Hematopoietic multipotent progenitor cell treated with erythropoietin and hydrocortisone succinate and interleukin-3 and kit ligand, for 17 days (in vitro differentiated cells): ENCODE results near the gene JARID2.
A peak's percentile ranks its signal among the peaks of the same experiment; 100 is the strongest.
"Not testable (repeated sequence)": the region's sequence is repeated elsewhere in the genome, so short reads cannot be mapped to it uniquely, and the experiment has no call there.

Experiments used
- DNase-seq: peaks from one replicate; pipeline ENCODE4 v3.0.0-alpha.2; 2015; ENCODE audit warnings: low spot score

The JARID2 gene

DNA sequence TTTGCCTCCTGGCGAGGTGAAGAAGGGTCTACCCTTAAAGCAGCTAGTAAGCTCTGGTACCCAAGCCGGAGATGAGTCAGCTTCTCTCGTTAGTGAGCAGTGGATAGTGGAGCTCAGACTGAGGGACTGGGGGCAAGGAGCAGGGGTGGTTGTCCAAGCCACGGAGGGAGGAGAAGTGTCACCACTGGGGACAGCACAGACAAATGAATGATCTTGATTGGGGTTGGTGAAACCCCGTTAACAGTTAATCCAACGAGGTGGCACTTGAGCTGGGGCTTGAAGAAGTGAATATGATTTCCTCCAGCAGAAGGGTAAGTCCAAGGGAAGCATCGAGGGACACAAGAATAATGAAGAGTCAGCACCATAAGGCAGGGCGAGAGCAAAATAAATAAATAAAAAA, 43.0 kb downstream of the JARID2 start:
- DNase-seq = no peak

DNA sequence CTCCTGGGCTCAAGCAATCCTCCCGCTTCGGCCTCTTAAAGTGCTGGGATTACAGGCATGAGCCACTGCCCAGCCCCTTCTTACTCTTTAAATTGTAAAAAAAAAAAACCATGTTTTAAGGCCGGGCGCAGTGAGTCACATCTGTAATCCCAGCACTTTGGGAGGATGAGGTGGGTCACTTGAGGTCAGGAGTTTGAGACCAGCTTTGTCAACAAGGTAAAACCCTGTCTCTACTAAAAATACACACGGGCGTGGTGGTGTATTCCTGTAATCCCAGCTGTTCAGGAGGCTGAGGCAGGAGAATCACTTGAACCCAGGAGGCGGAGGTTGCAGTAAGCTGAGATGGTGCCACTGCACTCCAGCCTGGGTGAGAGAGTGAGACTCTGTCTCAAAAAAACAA, 43.6 kb downstream of the JARID2 start:
- not testable (repeated sequence) for DNase-seq

DNA sequence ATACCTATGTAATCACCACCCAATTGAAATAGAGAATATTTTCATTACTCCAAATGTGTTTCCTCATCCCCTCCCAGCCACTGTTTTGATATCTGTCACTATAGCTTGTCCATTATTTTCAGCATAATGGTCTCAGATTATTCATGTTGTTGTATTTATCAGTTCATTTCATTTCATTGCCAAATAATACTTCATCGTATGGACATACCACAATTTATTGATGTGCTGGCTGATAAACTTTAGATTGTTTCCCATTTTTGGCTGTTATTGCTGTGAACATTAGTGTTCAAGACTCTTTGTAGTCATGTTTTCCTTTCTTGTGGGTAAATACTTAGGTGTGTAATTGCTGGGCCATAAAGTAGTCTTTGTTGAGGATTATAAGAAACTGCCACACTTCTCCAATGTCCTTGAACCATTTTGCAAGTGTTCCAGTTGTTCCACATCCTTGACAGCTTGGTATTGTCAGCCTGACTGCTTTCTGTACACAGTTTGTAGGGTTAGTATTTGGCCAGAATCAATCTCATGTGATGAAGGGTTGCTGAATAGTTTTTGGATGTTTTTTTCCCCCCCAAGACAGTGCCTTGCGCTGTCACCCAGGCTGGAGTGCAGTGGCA, 44.3 kb downstream of the JARID2 start:
- no peak for DNase-seq

DNA sequence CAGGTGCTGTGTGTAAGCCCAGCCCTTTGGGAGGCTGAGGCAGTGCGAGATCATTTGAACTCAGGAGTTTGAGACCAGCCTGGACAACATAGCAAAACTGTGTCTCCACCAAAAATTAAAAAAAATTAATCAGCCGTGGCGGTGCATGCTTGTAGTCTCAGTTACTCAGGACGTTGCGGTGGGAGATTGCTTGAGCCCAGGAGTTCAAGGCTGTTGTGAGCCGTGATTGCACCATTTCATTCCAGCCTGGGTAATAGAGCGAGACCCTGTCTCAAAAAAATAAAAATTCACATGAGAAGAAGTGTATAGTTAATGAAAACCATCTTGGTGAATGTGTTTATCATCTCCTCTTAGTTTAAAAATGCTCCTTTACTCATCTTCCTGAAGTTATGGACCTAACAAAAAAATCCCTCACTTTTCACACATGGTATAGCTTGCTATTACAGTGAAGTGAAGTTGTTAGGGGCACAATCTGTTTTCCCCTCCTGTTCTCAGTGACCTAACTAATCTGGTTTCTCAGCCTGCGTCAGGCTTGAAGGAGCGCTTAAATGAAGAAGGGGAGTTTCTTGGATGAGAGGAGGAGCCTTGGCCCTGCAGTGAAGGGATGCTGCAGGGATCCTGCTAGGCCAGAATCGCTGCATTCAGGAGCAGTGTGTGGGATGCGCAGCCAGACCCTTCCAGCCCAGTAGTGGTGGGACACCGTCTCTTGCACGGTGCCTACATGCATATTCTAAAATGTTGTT, 45.3 kb downstream of the JARID2 start:
- no peak for DNase-seq

DNA sequence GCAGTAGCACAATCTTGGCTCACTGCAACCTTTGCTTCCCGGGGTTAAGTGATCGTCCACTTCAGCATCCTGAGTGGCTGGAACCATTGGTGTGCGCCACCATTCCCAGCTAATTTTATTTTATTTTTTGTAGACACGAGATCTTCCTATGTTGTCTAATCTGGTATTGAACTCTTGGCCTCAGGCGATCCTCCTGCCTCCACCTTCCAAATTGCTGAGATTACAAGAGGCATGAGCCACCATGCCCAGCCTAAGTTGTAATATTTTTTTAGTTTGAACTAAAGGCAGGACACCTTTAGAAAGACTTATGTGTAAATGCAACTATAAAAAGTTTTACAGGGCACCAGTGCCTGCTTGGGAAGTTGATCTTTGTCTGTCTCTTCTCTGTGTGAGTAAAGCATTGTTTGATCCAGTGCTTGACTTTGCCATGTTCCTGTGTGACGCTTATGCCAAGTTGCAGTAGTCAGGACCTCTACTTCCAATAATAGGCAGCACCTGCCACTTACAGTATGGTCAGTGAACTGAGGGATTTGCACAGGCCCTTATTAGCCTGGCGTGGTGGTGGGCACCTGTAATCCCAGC, 46.9 kb downstream of the JARID2 start:
- DNase-seq = no peak

DNA sequence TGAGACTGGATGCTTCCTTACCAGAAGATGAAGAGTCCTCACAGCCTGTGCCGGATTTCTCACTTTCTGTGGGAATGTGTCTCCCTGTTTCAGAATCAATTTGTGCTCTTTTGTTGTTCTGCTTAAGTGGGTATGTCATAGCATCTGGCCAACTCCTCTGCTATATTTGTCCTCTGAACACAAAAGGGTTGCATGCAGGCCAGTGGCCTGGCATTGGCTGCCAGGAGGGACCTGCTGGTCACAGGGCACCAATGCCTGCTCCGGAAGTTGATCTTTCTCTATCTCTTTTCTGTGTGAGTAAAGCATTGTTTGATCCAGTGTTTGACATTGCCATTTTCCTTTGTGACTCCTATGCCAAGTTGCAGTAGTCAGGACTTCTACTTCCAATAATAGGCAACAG, 47.8 kb downstream of the JARID2 start:
- DNase-seq = no peak

DNA sequence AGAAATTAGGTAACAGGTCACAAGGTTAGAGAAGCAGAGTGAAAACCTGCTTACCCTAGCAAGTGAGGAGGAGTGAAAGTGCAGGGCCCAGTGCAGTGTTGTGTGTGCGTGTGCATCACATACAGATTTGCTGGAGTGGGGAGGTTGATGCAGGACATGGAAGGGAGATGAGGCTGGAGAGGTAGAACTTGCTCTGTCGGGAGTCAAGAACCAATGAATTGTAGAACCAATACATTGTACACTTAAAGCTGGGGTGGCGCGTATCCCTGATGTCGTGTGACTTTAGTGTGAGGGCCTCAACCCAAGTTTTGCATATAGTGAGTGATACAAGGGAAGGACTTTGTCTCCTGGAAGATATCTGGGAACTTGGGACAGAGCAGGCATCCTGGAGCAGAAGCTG, 48.6 kb downstream of the JARID2 start:
- DNase-seq = no peak

DNA sequence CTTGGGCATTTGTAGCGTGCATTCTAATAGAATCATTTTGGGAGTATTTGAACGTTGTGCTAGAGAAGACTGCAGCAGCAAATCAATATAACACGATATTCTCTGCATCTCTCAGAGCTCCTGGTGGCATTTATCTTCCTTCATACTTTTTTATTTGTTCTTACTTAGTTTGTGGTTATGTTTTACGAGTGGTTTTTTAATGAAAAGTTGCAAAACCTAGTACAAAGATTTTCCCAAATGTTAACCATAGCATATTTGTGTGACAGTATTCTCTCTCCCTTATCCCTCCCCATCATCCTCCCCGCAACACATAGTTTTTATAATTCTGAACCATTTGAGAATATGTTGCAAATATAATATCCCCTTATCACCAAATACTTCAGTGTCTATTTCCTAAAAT, 50.4 kb downstream of the JARID2 start:
- no peak for DNase-seq

DNA sequence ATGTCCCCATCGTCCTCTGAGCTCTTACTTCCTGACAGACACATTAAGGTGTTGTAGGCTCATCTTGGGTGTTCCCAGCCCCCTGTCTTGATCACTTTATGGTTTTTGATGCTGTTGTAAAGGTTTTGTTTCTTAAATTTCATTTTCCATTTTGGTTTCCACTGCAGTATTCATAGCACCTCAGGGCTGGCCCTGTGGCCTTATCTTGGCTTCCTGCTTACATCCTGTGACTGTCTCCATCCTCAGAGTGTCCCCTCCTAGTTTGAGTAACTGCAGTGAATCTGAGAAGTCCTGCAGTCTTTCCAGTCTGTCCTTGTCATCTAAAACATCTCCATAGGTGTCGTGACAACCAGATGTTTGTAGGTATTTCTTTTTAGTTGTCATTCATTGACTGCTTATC, 50.9 kb downstream of the JARID2 start:
- DNase-seq = peak; percentile 49

DNA sequence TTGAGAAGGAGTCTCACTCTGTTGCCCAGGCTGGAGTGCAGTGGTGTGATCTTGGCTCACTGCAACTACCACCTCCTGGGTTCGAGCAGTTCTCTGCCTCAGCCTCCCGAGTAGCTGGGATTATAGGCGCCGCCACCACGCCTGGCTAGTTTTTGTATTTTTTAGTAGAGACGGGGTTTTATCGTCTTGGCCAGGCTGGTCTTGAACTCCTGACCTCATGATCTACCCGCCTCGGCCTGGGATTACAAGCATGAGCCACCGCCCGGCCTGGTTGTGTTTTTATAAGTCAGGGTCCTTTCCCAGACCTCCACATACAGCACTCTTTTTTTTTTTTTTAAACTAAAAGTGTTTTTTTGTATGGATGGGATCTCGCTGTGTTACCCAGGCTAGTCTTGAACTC, 51.3 kb downstream of the JARID2 start:
- DNase-seq = not testable (repeated sequence)

DNA sequence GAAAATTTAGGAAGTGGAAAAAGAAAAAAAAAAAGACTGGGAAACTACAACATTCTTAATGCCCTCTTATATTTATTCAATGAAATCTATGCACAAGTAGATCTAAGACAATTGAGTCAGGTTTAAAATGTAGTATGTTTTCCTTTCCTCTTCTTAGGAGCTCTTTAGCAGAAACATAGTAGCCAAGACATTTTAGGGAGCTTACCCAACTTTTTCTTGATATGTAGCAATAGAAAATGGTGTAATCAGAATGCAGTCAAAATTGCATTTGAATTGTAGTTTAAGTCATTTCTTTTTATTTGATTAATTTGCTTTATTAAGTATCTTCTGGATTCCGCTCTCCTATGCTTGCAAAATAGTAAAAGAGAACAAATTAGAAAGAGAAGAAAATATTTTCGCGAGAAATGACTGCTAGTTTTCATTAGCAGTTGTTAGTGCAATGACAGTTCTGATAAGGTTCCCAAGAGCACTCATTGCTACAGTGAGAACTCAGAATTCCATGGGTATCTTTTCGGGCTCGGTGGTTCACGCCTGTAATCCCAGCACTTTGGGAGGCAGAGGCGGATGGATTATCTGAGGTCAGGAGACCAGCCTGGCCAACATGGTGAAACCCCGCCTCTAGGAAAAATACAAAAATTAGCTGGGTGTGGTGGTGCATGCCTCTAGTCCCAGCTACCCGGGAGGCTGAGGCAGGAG, 52.2 kb downstream of the JARID2 start:
- no peak for DNase-seq

DNA sequence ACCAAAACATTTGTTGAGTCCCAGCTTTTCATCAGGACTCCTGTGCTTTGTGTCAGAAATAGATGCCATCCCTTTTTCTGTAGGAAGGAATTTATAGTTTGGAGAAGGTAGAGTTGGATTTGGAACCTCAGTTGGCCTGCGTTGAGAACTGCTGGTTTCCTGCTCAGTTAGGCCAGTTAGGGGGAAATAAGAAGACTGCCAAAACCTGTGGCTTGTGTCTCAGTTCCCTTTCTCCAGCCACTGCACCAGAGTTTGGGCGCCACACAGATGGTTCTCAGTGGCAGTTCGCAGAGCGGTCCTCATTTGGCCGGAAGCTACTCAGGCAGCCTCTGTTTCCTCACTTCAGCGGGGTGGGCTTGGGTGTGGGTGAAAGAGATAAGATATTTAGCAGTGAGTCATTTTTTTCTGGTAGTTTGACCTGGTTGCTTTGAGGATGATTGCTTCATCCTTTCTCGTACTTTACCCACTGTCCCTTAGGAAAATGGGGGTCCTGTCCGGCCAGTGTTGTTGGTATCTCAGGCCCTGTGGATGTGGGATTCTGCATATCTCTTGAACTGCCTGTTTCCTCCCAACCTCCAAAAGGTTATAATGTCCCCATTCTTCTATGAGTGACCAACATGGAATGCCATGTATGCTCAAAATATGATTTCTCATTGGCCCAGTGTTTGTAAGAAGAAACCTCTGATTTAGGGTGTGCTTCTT, 53.7 kb downstream of the JARID2 start:
- peak; percentile 77 for DNase-seq

DNA sequence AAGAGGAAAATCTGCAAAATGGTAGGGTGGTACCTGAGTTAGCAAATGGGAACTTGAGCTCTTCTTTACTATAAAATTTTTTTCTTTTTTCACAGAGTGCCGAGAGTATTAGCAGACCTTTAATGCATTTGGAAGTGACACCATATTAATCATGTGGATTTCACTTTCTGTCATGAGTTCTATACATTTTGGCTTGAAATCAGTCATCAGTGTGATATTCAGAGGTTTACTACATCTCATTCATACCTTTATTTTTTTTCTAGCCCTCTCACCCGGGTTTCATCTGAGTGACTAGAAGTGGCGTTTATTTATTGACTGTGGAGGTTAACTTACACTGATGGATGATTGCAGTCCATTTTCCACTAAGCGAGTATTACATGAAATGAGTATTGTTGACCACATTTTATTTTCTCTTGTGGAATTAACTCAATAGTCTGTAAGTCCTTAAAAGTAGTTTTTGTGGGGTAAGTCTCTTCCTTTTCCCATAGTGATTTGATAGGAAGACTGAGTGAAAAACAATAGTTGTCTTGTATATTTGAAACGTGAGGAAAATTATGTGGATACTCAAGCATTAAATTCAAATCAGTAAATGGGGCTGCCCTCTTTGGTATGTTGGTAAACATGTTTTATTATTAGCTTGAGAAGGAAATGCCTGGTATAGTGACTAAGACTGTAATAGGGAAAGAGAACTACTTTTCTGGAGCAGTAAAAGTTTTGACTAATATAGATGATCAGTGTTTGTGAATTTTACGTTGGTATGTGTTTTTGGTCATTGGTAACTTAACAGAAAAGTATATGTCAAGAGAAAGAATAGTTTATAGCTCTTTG, 55.5 kb downstream of the JARID2 start:
- no peak for DNase-seq

DNA sequence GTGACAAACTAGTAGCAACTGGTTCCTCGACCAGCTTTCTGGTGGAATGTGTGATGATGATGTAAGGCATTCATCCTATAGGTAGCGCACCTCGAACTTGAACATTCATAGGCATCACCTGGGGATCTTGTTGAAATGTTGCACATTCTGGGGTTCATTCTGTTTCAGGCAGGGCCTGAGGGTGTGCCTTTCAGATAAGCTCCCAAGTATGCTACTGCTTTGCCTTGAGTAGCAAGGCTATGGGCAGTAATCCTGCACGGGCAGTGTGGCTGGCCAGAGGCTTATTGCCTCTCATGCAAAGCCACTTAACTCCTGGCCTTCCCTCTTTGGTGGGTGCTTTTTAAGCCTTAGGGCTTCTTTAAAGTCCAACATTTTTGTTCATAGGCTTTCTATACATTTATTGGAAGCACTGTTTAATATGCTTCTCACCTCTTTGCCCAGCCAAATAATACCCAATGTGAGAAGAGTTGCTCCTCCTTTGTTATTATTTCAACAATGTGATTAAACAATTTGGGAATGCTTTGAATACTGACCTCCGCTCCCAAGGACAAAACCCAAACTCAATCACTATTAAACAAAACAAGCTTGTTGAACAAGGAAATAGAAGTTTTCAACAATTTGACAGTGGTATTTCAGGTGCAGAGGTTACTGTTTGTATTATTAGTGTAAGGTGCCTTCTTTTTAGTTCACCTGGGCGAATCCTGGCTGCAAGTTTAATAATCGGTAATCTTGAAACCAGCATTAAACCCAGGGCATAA, 57.5 kb downstream of the JARID2 start:
- DNase-seq = peak; percentile 63

DNA sequence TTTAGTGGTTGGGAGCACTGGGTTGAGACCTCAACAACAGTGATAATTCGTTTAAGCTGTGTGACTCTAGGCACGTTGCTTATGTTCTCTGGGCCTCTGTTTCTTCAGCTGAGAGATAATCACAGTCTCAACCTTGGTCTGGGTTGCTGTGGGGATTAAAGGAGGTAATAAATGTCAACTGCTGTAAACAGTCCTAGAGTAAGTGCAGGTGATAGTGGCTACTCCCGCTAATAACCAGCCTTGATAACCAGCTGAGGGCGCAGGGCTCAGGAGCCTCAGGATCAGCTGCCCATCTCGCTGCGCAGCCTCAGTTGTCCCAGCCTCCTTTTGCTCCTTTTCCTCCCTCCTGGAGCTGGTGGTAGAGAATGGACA, 58.0 kb downstream of the JARID2 start:
- peak; percentile 46 for DNase-seq

DNA sequence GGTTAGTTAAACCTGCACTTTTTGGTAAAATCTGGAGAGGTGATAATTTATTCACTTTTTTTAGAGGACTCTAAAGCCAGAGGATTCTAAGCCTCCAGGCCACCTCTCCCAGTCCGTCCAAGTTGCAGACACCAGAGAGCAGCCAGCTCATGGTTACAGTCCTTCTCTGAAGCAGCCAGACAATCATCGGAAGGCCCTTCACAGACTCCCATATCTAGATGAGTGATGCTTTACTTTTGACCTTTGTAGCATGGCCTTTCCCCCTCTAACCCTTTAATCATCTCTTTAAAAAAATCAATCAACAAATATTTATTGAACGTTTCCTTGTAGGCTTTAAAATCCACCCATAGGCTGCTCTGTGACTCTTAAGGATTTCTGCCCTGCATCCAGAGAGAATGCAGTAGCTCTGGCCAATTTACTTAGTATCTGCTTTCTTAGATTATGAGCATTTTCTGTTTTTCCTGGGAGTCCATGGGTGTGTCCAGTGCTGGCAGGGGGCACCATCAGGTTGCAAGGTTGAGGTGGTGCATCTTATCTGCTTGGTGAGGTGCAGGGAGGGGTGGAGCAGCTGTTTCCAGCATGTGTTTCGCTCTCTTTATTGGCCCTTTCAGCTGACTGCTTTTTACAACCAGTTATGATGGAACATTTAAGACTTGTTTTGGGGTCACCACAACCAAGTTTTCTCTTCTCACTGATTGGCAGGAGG, 58.6 kb downstream of the JARID2 start:
- DNase-seq = peak; percentile 82

DNA sequence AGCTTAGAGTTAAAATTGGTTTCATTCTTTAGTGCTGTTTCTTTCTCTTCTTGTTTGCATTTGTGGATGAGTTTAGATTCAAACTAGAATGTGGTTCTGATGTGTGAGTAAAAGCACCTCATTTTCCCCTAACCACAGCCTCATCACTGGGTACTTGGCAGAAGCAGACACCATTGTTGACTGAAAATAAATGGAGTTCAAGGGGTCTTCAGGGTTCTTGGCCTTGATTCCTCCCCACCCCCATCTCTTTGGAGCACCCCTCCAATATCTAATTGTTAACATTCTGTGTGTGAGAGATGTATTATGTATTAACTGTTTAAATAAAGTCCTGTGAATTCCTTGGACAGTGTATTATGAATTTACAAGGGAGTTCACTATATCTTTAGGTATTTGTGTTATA, 59.6 kb downstream of the JARID2 start:
- DNase-seq = no peak

DNA sequence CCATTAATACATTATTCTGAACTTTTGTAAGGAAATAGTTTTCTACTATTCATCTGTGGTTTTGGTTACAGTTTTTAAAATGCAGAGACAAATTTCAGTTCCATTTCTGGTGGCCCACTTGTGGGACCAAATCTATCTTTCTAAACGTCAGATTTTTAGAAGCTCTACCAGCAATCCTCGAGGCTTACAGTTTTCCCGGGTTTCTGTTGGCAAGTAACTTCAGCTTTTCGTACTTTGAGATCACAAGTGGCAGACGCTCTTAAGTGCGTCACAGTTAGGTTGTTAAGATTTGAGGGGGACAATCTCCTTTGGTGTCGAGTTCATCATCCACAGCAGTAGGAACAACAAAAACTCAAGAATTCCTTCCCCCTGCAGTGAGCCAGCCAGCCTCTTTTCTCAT, 60.0 kb downstream of the JARID2 start:
- DNase-seq = no peak

DNA sequence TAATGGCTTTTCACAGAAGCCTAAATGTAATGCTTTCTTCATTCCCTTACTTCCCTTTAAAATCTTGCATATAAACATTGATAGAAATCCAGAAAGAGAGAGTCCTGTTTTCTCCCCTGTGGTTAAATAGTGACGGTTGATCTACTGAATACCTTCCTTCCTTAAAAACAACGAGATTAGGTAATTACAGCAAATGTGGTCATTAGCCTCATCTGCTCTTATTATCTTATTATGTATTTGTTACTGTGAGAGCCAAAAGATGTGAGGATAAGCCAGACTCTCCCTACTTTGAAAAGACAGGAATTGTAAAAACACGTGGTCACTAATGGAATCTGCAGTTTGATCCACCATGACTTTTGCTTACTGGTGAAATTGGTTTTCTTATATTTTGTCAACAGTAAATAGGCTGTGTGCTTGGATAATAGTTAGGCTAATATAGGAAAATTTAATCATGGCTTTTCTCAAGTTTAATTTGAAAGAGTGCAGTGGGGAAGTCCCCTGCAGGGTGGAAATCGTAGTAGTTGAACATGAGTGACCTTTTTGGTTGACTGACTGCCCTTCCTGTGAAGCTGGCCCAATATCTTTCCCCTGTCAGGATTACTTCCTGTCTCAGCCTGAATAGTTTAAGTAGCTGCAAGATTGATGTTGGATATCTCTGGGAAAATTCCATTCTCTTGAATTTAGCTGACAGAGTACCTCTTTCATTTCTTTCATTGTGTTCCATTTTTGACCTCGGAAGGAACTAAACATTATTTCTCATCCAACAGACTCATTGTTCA, 62.8 kb downstream of the JARID2 start:
- DNase-seq = no peak
